Measurements from ENCODE around the gene ARHGAP5.

DNA sequence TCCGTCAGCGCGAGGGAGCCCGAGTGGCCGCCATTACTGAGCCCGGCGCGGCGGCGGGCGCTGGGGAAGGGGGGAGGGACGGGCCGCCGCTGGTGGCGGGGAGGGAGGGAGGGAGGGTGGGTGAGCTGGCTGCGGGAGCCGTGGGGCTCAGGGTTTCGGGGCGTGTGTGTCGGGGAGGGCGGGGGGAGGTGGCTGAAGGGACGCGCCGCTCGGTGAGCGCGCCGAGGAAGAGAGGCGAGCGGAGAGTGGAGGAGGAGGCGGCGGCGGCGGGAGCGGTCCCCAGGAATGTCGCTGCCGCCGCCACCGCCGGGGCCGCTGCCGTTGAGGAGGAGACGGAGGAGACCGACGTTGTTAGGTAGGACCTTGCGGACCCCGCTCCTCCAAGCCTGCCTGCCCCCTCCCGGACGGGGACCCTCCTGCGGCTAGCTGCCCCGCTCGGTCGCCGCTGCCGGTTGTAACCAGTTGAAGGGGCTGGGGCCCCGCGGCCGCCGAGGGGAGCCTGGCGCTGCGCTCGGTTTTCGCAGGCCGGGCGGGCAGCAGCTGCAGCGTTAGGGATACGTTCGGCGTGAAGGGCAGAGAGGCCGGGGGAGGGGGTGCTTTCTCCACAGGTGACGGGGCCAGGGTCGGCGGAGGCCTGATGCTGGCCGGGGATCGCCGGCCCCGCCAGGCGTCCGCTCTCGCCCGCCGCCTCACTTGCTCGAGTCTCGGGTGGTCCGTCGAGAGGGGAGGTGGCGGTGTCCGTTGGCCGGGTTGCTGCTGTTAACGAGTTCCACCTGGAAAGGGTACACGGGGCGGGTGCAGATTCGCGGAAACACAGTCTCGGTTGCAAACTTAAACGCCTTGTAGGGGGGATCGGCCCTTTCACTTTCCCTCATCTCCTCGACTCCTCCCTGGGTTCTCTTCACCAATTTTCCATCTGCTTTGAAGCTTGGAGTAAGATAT is at the start of gene ARHGAP5:
- TF ChIP-seq, protein P1, sequence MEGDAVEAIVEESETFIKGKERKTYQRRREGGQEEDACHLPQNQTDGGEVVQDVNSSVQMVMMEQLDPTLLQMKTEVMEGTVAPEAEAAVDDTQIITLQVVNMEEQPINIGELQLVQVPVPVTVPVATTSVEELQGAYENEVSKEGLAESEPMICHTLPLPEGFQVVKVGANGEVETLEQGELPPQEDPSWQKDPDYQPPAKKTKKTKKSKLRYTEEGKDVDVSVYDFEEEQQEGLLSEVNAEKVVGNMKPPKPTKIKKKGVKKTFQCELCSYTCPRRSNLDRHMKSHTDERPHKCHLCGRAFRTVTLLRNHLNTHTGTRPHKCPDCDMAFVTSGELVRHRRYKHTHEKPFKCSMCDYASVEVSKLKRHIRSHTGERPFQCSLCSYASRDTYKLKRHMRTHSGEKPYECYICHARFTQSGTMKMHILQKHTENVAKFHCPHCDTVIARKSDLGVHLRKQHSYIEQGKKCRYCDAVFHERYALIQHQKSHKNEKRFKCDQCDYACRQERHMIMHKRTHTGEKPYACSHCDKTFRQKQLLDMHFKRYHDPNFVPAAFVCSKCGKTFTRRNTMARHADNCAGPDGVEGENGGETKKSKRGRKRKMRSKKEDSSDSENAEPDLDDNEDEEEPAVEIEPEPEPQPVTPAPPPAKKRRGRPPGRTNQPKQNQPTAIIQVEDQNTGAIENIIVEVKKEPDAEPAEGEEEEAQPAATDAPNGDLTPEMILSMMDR (IDR thresholded peaks at IDR 0.05; ENCODE audit: insufficient read depth, low read depth, low read length): no peak
- TF ChIP-seq EZH2 (IDR thresholded peaks at IDR 0.05; ENCODE audit: insufficient read depth, low read length): no peak
